Measurements from ENCODE around the gene PCDHGA9.
"Not testable (repeated sequence)": the region's sequence is repeated elsewhere in the genome, so short reads cannot be mapped to it uniquely, and the experiment has no call there.

The PCDHGA9 gene

DNA sequence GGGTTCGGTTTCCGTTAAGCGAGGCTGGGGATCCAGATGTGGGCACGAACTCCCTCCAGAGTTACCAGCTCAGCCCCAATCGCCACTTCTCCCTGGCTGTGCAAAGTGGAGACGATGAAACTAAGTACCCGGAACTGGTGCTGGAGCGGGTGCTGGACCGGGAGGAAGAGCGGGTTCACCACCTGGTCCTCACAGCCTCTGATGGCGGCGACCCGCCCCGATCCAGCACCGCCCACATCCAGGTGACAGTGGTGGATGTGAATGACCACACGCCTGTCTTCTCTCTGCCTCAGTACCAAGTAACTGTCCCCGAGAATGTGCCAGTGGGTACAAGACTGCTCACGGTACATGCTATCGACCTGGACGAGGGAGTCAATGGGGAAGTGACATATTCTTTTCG lies 19.2 kb upstream of the PCDHGA9 start:
- no peak for DNase-seq (ENCODE audit: low read depth in 4 of 4, low spot score in 1 of 4)

DNA sequence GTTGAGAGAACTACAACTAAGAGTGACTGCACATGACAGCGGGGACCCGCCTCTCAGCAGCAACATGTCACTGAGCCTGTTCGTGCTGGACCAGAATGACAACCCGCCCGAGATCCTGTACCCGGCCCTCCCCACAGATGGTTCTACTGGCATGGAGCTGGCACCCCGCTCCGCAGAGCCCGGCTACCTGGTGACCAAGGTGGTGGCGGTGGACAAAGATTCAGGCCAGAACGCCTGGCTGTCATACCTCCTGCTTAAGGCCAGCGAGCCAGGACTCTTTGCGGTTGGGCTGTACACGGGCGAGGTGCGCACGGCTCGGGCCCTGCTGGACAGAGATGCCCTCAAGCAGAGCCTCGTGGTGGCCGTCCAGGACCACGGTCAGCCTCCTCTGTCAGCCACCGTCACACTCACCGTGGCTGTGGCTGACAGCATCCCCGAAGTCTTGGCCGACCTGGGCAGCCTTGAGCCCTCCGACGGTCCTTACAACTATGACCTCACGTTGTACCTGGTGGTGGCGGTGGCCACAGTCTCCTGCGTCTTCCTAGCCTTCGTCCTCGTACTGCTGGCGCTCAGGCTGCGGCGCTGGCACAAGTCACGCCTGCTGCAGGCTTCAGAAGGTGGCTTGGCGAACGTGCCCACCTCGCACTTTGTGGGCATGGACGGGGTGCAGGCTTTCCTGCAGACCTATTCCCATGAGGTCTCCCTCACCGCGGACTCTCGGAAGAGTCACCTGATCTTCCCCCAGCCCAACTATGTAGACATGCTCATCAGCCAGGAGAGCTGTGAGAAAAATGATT lies 17.9 kb upstream of the PCDHGA9 start:
- DNase-seq (ENCODE audit: low read depth in 4 of 4, low spot score in 1 of 4): no peak

DNA sequence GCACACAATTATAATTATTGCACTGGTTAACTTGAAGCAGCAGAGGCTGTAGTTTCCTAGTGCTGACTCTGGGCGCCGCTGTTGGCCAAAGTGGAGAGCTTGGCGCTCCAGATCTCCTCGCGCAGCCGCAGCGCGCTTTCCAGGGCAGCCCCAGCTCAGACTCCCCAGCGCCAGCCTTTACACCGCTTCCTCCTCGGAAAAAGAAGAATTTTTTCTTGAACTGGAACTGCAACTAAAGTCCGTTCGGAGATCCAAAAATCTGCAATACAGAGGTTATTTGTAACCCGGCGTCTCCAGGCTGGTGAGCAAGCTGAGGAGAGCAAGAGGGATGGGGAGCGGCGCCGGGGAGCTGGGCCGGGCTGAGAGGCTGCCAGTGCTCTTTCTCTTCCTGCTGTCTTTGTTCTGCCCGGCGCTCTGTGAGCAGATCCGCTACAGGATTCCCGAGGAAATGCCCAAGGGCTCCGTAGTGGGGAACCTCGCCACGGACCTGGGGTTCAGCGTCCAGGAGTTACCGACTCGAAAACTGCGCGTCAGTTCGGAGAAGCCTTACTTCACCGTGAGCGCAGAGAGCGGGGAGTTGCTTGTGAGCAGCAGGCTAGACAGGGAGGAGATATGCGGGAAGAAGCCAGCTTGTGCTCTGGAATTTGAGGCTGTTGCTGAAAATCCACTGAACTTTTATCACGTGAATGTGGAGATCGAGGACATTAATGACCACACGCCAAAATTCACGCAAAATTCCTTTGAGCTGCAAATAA lies 14.8 kb upstream of the PCDHGA9 start, which contains the start of gene PCDHGB4:
Gene PCDHGB4, plus strand, starts transcription at position 142 of the 755 bp plus-strand sequence. Its CDS starts 187 bp downstream, at position 329.
- DNase-seq (ENCODE audit: low read depth in 4 of 4, low spot score in 1 of 4): not testable (repeated sequence)

DNA sequence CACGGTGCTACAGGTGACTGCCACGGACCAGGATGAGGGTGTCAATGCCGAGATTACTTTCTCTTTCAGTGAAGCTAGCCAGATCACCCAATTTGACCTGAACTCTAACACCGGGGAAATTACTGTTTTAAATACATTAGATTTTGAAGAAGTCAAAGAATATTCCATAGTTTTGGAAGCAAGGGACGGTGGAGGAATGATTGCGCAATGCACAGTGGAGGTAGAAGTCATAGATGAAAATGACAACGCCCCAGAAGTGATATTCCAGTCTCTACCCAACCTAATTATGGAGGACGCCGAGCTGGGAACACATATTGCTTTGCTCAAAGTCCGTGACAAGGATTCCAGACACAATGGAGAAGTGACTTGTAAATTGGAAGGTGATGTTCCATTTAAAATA lies 13.9 kb upstream of the PCDHGA9 start:
- DNase-seq (ENCODE audit: low read depth in 4 of 4, low spot score in 1 of 4): no peak

DNA sequence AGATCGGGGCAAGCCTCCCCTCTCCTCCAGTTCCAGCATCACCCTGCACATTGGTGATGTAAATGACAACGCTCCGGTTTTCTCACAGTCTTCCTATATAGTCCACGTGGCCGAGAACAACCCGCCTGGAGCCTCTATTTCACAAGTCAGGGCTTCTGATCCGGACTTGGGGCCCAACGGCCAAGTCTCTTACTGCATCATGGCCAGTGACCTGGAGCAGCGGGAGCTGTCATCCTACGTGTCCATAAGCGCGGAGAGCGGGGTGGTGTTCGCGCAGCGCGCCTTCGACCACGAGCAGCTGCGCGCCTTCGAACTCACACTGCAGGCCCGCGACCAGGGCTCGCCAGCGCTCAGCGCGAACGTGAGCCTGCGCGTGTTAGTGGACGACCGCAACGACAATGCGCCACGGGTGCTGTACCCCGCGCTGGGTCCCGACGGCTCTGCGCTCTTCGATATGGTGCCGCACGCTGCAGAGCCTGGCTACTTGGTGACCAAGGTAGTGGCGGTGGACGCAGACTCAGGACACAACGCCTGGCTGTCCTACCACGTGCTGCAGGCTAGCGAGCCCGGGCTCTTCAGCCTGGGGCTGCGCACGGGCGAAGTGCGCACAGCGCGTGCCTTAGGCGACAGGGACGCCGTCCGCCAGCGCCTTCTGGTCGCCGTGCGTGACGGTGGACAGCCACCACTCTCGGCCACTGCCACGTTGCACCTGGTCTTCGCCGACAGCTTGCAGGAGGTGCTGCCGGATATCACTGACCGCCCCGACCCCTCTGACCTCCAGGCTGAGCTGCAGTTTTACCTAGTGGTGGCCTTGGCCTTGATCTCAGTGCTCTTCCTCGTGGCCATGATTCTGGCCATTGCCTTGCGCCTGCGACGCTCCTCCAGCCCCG lies 13.2 kb upstream of the PCDHGA9 start:
- DNase-seq (ENCODE audit: low read depth in 4 of 4, low spot score in 1 of 4): no peak

DNA sequence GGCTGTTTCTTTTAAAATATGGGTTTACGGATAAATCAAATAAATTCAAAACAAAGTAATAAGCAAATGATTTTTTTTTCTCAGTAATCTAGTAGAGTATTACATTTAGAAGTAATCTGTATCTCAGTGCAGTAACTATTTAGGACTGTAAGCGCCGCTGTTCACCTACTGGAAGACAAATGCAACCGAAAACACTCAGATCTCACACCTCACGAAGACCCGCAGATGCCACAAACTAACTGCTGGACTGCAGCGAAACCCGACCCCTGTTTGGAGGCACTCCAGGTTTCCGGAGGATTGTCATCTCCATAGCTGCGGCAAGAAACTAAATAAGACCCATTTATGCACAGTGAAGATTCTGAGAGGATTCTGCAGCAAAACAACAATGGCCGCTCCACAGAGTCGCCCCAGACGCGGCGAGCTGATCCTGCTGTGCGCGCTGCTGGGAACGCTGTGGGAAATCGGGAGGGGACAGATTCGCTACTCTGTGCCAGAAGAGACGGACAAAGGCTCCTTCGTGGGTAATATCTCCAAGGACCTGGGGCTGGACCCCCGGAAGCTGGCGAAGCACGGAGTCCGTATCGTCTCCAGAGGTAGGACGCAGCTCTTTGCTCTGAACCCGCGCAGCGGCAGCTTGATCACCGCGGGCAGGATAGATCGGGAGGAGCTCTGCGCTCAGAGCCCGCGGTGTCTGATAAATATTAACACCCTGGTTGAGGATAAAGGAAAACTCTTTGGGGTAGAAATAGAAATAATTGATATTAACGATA lies 10.0 kb upstream of the PCDHGA9 start, which contains the start of gene PCDHGA8:
Gene PCDHGA8, plus strand, starts transcription at position 205 of the 770 bp plus-strand sequence. Its CDS starts 181 bp downstream, at position 386.
- no peak for DNase-seq (ENCODE audit: low read depth in 4 of 4, low spot score in 1 of 4)

DNA sequence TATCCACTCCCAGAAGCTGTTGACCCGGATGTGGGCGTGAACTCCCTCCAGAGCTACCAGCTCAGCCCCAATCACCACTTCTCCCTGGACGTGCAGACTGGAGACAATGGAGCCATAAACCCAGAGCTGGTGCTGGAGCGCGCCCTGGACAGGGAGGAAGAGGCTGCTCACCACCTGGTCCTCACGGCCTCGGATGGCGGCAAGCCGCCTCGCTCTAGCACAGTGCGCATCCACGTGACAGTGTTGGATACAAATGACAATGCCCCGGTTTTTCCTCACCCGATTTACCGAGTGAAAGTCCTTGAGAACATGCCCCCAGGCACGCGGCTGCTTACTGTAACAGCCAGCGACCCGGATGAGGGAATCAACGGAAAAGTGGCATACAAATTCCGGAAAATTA lies 9.3 kb upstream of the PCDHGA9 start:
- no peak for DNase-seq (ENCODE audit: low read depth in 4 of 4, low spot score in 1 of 4)

DNA sequence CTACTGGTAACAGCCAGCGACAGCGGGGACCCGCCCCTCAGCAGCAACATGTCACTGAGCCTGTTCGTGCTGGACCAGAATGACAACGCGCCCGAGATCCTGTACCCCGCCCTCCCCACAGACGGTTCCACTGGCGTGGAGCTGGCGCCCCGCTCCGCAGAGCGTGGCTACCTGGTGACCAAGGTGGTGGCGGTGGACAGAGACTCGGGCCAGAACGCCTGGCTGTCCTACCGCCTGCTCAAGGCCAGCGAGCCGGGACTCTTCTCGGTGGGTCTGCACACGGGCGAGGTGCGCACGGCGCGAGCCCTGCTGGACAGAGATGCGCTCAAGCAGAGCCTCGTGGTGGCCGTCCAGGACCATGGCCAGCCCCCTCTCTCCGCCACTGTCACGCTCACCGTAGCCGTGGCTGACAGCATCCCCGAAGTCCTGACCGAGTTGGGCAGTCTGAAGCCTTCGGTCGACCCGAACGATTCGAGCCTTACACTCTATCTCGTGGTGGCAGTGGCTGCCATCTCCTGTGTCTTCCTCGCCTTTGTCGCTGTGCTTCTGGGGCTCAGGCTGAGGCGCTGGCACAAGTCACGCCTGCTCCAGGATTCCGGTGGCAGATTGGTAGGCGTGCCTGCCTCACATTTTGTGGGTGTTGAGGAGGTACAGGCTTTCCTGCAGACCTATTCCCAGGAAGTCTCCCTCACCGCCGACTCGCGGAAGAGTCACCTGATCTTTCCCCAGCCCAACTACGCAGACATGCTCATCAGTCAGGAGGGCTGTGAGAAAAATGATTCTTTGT lies 8.0 kb upstream of the PCDHGA9 start:
- DNase-seq (ENCODE audit: low read depth in 4 of 4, low spot score in 1 of 4): not testable (repeated sequence)

DNA sequence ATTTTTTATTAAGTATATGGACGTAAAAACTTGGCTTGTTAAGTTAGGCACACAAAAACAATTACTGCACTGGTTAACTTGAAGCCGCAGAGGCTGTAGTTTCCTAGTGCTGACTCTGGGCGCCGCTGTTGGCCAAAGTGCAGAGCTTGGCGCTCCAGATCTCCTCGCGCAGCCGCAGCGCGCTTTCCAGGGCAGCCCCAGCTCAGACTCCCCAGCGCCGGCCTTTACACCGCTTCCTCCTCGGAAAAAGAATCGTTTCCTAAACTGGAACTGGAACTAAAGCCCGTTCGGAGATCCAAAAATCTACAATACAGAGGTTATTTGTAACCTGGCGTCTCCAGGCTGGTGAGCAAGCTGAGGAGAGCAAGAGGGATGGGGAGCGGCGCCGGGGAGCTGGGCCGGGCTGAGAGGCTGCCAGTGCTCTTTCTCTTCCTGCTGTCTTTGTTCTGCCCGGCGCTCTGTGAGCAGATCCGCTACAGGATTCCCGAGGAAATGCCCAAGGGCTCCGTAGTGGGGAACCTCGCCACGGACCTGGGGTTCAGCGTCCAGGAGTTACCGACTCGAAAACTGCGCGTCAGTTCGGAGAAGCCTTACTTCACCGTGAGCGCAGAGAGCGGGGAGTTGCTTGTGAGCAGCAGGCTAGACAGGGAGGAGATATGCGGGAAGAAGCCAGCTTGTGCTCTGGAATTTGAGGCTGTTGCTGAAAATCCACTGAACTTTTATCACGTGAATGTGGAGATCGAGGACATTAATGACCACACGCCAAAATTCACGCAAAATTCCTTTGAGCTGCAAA lies 4.6 kb upstream of the PCDHGA9 start, which contains the start of gene PCDHGB5:
Gene PCDHGB5, plus strand, starts transcription at position 192 of the 796 bp plus-strand sequence. Its CDS starts 181 bp downstream, at position 373.
- DNase-seq (ENCODE audit: low read depth in 4 of 4, low spot score in 1 of 4): peak in 1 of 4 experiments; percentile 32

DNA sequence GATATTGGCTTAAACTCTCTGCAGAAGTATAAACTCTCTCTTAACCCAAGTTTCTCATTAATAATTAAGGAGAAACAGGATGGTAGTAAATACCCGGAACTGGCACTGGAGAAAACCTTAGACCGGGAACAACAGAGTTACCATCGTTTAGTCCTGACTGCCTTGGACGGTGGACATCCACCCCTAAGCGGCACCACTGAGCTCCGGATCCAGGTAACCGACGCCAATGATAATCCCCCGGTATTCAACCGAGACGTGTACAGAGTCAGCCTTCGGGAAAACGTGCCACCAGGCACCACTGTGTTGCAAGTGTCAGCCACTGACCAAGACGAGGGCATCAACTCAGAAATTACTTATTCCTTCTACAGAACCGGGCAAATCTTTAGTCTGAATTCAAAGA lies 4.0 kb upstream of the PCDHGA9 start:
- DNase-seq (ENCODE audit: low read depth in 4 of 4, low spot score in 1 of 4): no peak

DNA sequence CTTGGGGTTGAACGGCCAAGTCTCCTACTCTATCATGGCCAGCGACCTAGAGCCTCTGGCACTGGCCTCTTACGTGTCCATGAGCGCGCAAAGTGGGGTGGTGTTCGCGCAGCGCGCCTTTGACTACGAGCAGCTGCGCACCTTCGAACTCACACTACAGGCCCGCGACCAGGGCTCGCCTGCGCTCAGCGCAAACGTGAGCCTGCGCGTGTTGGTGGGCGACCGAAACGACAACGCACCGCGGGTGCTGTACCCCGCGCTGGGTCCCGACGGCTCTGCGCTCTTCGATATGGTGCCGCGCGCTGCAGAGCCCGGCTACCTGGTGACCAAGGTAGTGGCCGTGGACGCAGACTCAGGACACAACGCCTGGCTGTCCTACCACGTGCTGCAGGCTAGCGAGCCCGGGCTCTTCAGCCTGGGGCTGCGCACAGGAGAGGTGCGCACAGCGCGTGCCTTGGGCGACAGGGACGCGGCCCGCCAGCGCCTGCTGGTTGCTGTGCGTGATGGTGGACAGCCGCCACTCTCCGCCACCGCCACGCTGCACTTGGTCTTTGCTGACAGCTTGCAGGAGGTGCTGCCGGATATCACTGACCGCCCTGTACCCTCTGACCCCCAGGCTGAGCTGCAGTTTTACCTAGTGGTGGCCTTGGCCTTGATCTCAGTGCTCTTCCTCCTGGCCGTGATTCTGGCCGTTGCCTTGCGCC lies 2.9 kb upstream of the PCDHGA9 start:
- no peak for DNase-seq (ENCODE audit: low read depth in 4 of 4, low spot score in 1 of 4)

DNA sequence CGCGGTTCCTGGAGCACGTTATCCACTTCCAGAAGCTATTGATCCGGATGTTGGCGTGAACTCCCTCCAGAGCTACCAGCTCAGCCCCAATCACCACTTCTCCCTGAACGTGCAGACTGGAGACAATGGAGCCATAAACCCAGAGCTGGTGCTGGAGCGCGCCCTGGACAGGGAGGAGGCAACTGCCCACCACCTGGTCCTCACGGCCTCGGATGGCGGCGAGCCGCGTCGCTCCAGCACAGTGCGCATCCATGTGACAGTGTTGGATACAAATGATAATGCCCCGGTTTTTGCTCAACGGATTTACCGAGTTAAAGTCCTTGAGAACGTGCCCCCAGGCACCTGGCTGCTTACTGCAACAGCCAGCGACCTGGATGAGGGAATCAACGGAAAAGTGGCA lies 809 bp downstream of the PCDHGA9 start:
- DNase-seq (ENCODE audit: low read depth in 4 of 4, low spot score in 1 of 4): no peak

DNA sequence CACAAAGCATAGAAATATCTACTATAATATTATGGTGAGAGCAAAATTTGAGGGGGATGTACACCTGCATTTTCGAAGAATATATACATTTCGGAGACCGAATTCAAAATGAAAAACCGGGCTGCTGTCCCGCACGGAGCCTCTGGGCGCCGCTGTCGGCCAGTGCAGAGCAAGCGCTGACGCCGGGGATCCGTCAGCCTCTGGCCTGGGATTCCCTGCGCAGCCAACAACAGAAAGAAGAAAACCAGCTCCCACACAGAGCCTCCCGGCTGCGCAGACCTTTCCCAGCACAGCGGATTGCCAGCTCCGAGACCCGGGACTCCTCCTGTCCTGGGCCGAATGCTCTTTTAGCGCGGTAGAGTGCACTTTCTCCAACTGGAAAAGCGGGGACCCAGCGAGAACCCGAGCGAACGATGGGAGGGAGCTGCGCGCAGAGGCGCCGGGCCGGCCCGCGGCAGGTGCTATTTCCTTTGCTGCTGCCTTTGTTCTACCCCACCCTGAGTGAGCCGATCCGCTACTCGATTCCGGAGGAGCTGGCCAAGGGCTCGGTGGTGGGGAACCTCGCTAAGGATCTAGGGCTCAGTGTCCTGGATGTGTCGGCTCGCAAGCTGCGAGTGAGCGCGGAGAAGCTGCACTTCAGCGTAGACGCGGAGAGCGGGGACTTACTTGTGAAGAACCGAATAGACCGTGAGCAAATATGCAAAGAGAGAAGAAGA lies 5.4 kb downstream of the PCDHGA9 start, which contains the start of gene PCDHGB6:
Gene PCDHGB6, plus strand, starts transcription at position 232 of the 716 bp plus-strand sequence. Its CDS starts 182 bp downstream, at position 414.
- not testable (repeated sequence) for DNase-seq (ENCODE audit: low read depth in 4 of 4, low spot score in 1 of 4)

DNA sequence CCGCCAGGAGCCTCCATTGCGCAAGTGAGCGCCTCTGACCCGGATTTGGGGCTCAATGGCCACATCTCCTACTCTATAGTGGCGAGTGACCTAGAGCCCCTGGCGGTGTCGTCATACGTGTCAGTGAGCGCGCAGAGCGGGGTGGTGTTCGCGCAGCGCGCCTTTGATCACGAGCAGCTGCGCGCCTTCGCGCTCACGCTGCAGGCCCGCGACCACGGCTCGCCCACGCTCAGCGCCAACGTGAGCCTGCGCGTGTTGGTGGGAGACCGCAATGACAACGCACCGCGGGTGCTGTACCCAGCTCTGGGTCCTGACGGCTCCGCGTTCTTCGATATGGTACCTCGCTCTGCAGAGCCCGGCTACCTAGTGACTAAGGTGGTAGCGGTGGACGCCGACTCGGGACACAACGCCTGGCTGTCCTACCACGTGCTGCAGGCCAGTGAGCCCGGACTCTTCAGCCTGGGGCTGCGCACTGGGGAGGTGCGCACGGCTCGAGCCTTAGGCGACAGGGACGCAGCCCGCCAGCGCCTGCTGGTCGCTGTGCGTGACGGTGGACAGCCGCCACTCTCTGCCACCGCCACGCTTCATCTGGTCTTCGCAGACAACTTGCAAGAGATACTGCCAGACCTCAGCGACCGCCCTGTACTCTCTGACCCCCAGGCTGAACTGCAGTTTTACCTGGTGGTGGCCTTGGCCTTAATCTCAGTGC lies 7.2 kb downstream of the PCDHGA9 start:
- DNase-seq (ENCODE audit: low read depth in 4 of 4, low spot score in 1 of 4): no peak

DNA sequence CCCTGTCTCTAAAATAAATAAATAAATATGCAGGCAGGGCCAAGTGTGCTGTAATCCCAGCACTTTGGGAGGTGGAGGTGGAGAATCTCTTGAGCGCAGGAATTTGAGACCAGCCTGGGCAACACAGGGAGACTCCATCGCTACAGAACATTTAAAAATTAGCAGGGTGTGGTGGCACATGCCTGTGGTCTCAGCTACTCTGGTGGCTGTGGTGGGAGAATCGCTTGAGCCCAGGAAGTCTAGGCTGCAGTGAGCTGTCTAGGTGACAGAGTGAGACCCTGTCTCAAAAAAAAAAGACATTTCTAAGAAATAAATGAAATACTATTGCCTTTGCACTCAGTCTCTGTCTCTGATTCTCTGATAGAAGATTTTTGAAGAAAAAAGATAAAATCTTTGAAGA lies 9.0 kb downstream of the PCDHGA9 start:
- DNase-seq (ENCODE audit: low read depth in 4 of 4, low spot score in 1 of 4): no peak

DNA sequence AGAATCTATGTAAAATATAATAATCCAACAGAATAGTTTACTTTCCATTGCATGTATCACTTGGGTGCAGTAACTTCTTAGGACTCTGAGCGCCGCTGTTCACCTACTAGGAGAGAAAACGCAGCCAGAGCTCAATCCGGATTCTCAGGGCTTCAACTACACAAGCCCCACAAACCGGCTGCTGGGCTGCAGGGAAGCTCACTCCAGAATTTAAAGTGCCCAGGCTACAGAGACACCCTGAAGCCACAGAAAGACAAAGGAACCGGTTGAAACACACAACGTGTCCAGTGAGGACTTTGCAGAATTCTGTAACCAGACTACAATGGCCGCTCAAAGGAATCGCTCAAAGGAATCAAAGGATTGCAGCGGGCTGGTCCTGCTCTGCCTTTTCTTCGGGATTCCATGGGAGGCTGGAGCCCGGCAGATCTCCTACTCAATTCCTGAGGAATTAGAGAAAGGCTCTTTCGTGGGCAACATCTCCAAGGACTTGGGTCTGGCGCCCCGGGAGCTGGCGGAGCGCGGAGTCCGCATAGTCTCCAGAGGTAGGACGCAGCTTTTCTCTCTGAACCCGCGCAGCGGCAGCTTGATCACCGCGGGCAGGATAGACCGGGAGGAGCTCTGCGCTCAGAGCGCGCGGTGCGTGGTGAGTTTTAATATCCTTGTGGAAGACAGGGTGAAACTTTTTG lies 10.4 kb downstream of the PCDHGA9 start, which contains the start of gene PCDHGA10:
Gene PCDHGA10, plus strand, starts transcription at position 134 of the 686 bp plus-strand sequence. Its CDS starts 189 bp downstream, at position 323.
- DNase-seq (ENCODE audit: low read depth in 4 of 4, low spot score in 1 of 4): peak in 1 of 4 experiments; percentile 39

Data from stimulated activated CD4-positive, alpha-beta T cell treated with anti-CD3 and anti-CD28 coated beads, Interleukin-1b, Interleukin-23, amount 100 ng/mL, for 24 hours (primary cell).